Retinal pigment epithelial cell (primary cell): ENCODE results near the gene MRPS24.

ENCODE experiments used
- DNase-seq: peaks from one replicate; pipeline ENCODE4 v3.0.0-alpha.2; 2010; ENCODE audit warnings: low read depth
- H3K4me3 ChIP-seq: 2 replicates; pipeline ENCODE4 v1.5.1; 2011; ENCODE audit warnings: mild to moderate bottlenecking, low read length, control low read depth, moderate library complexity
- TF ChIP-seq, protein P1 (sequence below): conservative IDR thresholded peaks from 2 replicates; pipeline ENCODE4 v1.5.1; 2011; ENCODE audit warnings: low read depth, low read length, control low read depth, inconsistent platforms

MRPS24 gene

DNA sequence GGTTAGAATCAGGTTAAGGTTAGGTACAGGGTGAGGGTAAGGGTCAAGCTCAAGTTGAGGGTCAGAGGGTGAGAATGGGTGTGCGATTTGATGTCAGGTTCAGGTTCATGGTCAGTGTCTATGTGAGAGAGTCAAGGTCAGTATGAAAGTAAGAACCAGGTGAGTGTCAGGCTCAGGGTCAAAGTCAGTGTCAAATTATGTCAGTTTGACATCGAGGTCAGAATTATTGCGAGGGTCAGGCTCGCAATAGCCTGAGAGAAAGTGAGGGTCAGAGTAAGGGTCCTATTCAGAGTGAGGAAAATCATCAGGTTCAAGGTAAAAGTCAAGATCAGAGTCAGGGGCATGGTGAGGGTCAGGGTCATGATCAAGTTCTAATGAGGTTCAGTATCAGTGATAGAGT, 13.0 kb downstream of the MRPS24 start:
- no peak overlapping the region for H3K4me3 ChIP-seq
- DNase-seq: no peak

GRCh38 chr7:43855176-43855575, 14.1 kb downstream of the MRPS24 start:
- no peak overlapping the region for H3K4me3 ChIP-seq
- TF ChIP-seq, protein P1, sequence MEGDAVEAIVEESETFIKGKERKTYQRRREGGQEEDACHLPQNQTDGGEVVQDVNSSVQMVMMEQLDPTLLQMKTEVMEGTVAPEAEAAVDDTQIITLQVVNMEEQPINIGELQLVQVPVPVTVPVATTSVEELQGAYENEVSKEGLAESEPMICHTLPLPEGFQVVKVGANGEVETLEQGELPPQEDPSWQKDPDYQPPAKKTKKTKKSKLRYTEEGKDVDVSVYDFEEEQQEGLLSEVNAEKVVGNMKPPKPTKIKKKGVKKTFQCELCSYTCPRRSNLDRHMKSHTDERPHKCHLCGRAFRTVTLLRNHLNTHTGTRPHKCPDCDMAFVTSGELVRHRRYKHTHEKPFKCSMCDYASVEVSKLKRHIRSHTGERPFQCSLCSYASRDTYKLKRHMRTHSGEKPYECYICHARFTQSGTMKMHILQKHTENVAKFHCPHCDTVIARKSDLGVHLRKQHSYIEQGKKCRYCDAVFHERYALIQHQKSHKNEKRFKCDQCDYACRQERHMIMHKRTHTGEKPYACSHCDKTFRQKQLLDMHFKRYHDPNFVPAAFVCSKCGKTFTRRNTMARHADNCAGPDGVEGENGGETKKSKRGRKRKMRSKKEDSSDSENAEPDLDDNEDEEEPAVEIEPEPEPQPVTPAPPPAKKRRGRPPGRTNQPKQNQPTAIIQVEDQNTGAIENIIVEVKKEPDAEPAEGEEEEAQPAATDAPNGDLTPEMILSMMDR: no peak
- DNase-seq: no peak

More for the DNA sequence above, 13.0 kb downstream of the MRPS24 start:
- TF ChIP-seq, protein P1: no peak

DNA sequence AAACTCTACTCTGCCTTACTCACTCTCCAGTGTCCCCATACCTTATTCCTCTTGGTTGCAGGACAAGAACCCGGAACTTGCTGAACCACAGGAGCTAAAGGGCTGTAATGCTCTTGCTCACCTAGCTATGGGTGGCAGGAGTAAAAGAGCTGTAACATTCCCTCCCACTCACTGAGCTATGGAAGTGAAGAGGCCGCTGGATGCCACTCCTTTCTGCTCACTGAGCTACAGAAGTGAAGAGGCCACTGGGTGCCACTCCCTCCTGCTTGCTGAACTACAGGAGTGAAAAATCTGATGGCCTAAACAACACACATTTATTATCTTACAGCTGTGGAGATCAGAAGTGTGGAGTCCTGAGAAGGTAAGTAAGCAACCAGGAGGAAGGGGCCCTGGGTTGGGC, 17.5 kb downstream of the MRPS24 start:
- H3K4me3 ChIP-seq: no peak overlapping the region
- TF ChIP-seq, protein P1: no peak
- DNase-seq: no peak

DNA sequence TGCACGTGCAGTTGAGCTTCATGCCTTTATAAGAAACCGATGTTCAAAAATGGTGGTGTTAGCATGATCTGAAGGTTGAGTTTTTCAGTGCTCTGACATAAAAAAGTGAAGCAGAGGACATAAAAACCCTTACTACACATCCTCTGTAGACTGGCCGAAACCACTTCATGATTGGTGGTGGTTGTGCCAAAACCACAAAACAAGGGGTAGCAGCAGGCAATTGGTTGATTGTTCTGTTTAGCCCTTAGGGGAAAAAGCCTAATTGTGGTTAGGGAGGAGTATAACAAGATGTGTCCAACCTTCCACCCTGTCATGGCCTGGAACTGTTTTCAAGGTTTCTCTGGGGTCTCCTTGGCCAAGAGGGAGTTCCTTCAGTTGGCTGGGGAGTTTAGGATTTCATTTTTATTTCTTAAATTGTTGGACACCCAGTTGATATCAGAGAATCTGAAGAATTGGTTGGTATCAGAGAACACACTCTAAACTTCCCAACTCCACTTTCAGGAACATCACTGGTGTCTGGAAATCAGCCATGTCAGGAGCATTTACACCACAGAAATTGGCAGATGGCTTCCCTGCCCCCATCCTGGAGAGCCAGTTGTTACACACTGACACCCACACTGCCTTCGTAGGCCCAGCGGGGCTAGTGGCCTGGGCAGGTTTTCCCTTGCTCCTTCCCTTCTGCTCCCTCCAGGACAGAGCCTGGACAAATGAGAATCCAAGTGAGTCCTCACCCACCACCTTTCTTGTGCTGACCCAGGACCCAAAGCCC, 18.8 kb downstream of the MRPS24 start:
- TF ChIP-seq, protein P1: no peak
- no peak for DNase-seq
- no peak overlapping the region for H3K4me3 ChIP-seq

DNA sequence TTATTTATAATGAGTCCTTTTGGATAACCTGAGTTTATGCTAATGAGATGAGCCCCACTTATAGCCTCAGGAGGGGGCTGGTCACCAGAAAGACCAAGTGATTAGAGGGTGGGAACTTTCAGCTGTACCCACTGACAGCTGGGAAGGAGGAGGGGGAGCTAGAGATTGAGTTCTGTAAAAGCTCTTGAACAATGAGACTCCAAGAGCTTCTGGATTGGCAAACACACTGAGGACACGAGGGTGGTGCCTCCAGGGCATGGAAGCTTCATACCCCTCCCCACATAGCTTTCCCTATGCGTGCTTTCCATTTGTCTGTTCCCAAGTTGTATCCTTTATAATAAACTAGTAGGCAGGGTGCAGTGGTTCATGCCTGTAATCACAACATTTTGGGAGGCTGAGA, 20.3 kb downstream of the MRPS24 start:
- TF ChIP-seq, protein P1: no peak
- DNase-seq: no peak
- H3K4me3 ChIP-seq: no peak overlapping the region

DNA sequence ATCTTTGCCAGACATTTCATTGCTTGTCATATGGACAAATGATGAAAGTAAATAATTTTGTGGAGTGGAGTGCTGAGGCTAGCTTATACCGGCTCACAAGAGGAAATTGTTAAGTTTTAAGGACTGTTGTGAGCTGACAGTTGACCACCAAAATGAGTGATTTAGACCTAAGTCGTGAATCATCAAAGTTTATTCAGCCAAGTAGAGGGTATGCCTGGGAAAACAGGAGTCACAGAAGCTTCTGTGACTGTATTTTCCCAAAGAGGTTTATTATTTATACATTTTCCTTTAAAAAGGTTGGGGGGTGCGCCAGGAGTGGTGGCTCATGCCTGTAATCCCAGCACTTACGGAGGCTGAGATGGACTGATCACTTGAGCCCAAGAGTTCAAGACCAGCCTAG, 21.8 kb downstream of the MRPS24 start:
- TF ChIP-seq, protein P1: no peak
- DNase-seq: no peak
- H3K4me3 ChIP-seq: no peak overlapping the region

DNA sequence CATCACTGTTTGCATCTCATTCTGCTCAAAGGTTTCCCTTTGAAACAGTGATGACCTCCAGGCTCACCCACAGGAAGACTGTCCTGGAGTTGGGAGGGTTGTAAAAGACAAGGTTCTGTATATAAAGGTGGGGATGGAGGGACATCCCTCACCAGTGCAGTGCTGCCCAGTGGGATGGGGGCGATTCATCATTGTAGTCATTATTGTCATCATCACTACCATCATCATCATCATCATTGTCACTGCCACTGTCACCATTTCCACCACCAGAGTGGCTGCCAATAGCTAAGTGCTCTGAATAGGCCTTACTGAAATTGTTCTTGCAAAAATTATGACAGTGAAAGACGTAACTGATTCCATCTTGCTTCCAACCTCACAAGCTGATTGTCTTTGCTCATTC, 24.7 kb downstream of the MRPS24 start:
- no peak for DNase-seq
- TF ChIP-seq, protein P1: no peak
- no peak overlapping the region for H3K4me3 ChIP-seq
